Esophagus muscularis mucosa (tissue), 4 donors: ENCODE results near the gene GIMAP2.

ENCODE experiments used
- EP300 ChIP-seq: sonication (generic); formaldehyde crosslinking; IDR thresholded peaks from one replicate; pipeline ENCODE4 v1.6.1; 2017; ENCODE audit warnings: antibody characterized with exemption
- POLR2A ChIP-seq: fragments of 450-650 bp; IDR thresholded peaks from one replicate; pipeline ENCODE4 v1.6.1; 2017; ENCODE audit warnings: antibody characterized with exemption, moderate library complexity, mild to moderate bottlenecking, low read depth
- POLR2AphosphoS5 ChIP-seq, 2 donors: sonication (generic); formaldehyde crosslinking; IDR thresholded peaks; one replicate each; pipeline ENCODE4 v1.6.1; 2017; ENCODE audit warnings: antibody characterized with exemption in 2 of 2
- TF ChIP-seq, protein P1 (sequence below), 3 experiments: fragments of 200-600 bp in 2 of 3; fragments of 450-650 bp in 1 of 3; sonication (generic) in 2 of 3; IDR thresholded peaks; one replicate each; pipeline ENCODE4 v1.5.1; 2017 to 2019; ENCODE audit warnings: antibody characterized with exemption in 3 of 3, mild to moderate bottlenecking in 2 of 3, moderate library complexity in 1 of 3

DNA sequence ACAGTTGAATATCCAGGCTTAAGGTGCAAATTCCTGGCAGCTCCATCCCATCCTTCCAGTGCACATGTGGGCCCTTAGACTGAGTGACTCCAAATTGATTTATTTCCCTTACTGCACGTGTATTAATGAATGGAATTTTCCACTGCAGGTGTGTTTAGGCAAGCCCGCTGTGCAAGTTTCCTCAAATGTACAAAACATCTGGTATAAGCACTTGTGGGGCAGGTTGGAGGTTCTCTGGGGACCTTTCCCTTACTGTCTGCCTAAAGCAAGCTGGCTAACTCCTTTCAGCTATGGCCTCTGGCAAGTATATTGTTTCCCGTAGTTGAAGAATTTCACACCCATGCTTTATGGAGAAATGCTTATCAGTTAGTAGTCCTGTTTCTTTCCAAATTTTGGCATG is 28.0 kb upstream of the GIMAP2 start:
- TF ChIP-seq, protein P1, sequence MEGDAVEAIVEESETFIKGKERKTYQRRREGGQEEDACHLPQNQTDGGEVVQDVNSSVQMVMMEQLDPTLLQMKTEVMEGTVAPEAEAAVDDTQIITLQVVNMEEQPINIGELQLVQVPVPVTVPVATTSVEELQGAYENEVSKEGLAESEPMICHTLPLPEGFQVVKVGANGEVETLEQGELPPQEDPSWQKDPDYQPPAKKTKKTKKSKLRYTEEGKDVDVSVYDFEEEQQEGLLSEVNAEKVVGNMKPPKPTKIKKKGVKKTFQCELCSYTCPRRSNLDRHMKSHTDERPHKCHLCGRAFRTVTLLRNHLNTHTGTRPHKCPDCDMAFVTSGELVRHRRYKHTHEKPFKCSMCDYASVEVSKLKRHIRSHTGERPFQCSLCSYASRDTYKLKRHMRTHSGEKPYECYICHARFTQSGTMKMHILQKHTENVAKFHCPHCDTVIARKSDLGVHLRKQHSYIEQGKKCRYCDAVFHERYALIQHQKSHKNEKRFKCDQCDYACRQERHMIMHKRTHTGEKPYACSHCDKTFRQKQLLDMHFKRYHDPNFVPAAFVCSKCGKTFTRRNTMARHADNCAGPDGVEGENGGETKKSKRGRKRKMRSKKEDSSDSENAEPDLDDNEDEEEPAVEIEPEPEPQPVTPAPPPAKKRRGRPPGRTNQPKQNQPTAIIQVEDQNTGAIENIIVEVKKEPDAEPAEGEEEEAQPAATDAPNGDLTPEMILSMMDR (IDR thresholded peaks at IDR 0.05), result no peak
- no peak for TF ChIP-seq POLR2A
- no peak for TF ChIP-seq POLR2AphosphoS5 (IDR thresholded peaks at IDR 0.05)
- no peak for TF ChIP-seq EP300
